Mesenchymal stem cell (in vitro differentiated cells and primary cell): ENCODE results near the gene LEMD1.

Experiments
- DNase-seq: peaks from one replicate; pipeline ENCODE4 v3.0.0-alpha.2; 2013
- H2AFZ ChIP-seq: one replicate; pipeline ENCODE4 v1.6.1; 2013; ENCODE audit warnings: low read depth, mild to moderate bottlenecking, control low read depth, inconsistent platforms, low read length, moderate library complexity
- H2AK5ac ChIP-seq: 2 replicates; pipeline ENCODE4 v1.6.1; 2013; ENCODE audit warnings: low read length, moderate library complexity, mild to moderate bottlenecking, inconsistent platforms; ENCODE audit not compliant: severe bottlenecking
- H2BK120ac ChIP-seq: one replicate; pipeline ENCODE4 v1.6.1; 2013; ENCODE audit warnings: low read depth, mild to moderate bottlenecking, inconsistent platforms, low read length, moderate library complexity
- H2BK12ac ChIP-seq, 2 experiments: one replicate each; pipeline ENCODE4 v1.6.1; 2013; ENCODE audit warnings: inconsistent platforms in 2 of 2, low read length in 2 of 2, mild to moderate bottlenecking in 2 of 2, moderate library complexity in 2 of 2, control low read depth in 1 of 2
- H2BK15ac ChIP-seq: one replicate; pipeline ENCODE4 v1.6.1; 2013; ENCODE audit warnings: mild to moderate bottlenecking, low read depth, inconsistent platforms; ENCODE audit not compliant: poor library complexity, severe bottlenecking
- H2BK5ac ChIP-seq: 2 replicates; pipeline ENCODE4 v1.6.1; 2013; ENCODE audit warnings: low read depth, mild to moderate bottlenecking, low read length, control low read depth, inconsistent platforms; ENCODE audit not compliant: poor library complexity, severe bottlenecking
- H3K14ac ChIP-seq, 2 experiments: one replicate each; pipeline ENCODE4 v1.6.1; 2013; ENCODE audit warnings: inconsistent platforms in 2 of 2, low read length in 2 of 2, control low read depth in 1 of 2, mild to moderate bottlenecking in 1 of 2, moderate library complexity in 1 of 2
- H3K18ac ChIP-seq, 2 experiments: one replicate each; pipeline ENCODE4 v1.6.1; 2013; ENCODE audit warnings: inconsistent platforms in 2 of 2, low read length in 2 of 2, control low read depth in 1 of 2, low read depth in 1 of 2, mild to moderate bottlenecking in 1 of 2
- H3K23ac ChIP-seq, 2 experiments: one replicate each; pipeline ENCODE4 v1.6.1; 2013; ENCODE audit warnings: inconsistent platforms in 2 of 2, low read length in 2 of 2, mild to moderate bottlenecking in 2 of 2, moderate library complexity in 2 of 2, control low read depth in 1 of 2
- H3K27ac ChIP-seq: 2 replicates; pipeline ENCODE4 v1.5.1; 2013; ENCODE audit warnings: mild to moderate bottlenecking, moderate library complexity, low read length, control low read depth, inconsistent platforms; ENCODE audit not compliant: poor library complexity, severe bottlenecking
- H3K27me3 ChIP-seq, 2 experiments: 2 replicates each; pipeline versions ENCODE4 v1.6.1 to v1.7.0; 2013; ENCODE audit warnings: low read length in 2 of 2, mild to moderate bottlenecking in 2 of 2, moderate library complexity in 2 of 2, control low read depth in 1 of 2, inconsistent platforms in 1 of 2; ENCODE audit not compliant: control insufficient read depth in 1 of 2, insufficient read depth in 1 of 2
- H3K36me3 ChIP-seq, 2 experiments: 2 replicates each; pipeline versions ENCODE4 v1.6.1 to v1.7.0; 2013; ENCODE audit warnings: low read length in 2 of 2, control low read depth in 1 of 2, inconsistent platforms in 1 of 2, low read depth in 1 of 2, mild to moderate bottlenecking in 1 of 2; ENCODE audit not compliant: insufficient read depth in 2 of 2, control insufficient read depth in 1 of 2
- H3K4ac ChIP-seq, 2 experiments: one replicate each; pipeline ENCODE4 v1.6.1; 2013; ENCODE audit warnings: inconsistent platforms in 2 of 2, low read length in 2 of 2, mild to moderate bottlenecking in 2 of 2, moderate library complexity in 2 of 2, control low read depth in 1 of 2, low read depth in 1 of 2
- H3K4me1 ChIP-seq: 2 replicates; pipeline ENCODE4 v1.6.1; 2013; ENCODE audit warnings: low read depth, low read length, control low read depth; ENCODE audit not compliant: control insufficient read depth, insufficient read depth
- H3K4me2 ChIP-seq: 2 replicates; pipeline ENCODE4 v1.6.1; 2013; ENCODE audit warnings: low read length, mild to moderate bottlenecking, inconsistent platforms; ENCODE audit not compliant: poor library complexity, severe bottlenecking
- H3K4me3 ChIP-seq, 2 experiments: 2 replicates each; pipeline versions ENCODE4 v1.5.1 to v1.7.0; 2013; ENCODE audit warnings: low read length in 2 of 2, mild to moderate bottlenecking in 2 of 2, control low read depth in 1 of 2, low read depth in 1 of 2; ENCODE audit not compliant: insufficient read depth in 1 of 2
- H3K79me1 ChIP-seq: replicated peaks from 2 replicates; pipeline ENCODE4 v1.6.1; 2013; ENCODE audit warnings: mild to moderate bottlenecking, control low read depth, low read length, inconsistent platforms; ENCODE audit not compliant: poor library complexity, severe bottlenecking
- H3K9ac ChIP-seq: 2 replicates; pipeline ENCODE4 v1.7.0; 2013; ENCODE audit warnings: mild to moderate bottlenecking, low read length, moderate library complexity
- H3K9me3 ChIP-seq: 2 replicates; pipeline ENCODE4 v1.7.0; 2013; ENCODE audit warnings: mild to moderate bottlenecking, low read length; ENCODE audit not compliant: control insufficient read depth
- H4K8ac ChIP-seq: one replicate; pipeline ENCODE4 v1.6.1; 2013; ENCODE audit warnings: inconsistent platforms, mild to moderate bottlenecking, low read length, moderate library complexity
- H4K91ac ChIP-seq: one replicate; pipeline ENCODE4 v1.6.1; 2013; ENCODE audit warnings: mild to moderate bottlenecking, low read length, inconsistent platforms
- WGBS: methylation state at CpG from one replicate; pipeline ENCODE4 v1.1.7; 2013; ENCODE audit warnings: mixed read lengths; 5-methylcytosine and 5-hydroxymethylcytosine counted together

Gene LEMD1

DNA sequence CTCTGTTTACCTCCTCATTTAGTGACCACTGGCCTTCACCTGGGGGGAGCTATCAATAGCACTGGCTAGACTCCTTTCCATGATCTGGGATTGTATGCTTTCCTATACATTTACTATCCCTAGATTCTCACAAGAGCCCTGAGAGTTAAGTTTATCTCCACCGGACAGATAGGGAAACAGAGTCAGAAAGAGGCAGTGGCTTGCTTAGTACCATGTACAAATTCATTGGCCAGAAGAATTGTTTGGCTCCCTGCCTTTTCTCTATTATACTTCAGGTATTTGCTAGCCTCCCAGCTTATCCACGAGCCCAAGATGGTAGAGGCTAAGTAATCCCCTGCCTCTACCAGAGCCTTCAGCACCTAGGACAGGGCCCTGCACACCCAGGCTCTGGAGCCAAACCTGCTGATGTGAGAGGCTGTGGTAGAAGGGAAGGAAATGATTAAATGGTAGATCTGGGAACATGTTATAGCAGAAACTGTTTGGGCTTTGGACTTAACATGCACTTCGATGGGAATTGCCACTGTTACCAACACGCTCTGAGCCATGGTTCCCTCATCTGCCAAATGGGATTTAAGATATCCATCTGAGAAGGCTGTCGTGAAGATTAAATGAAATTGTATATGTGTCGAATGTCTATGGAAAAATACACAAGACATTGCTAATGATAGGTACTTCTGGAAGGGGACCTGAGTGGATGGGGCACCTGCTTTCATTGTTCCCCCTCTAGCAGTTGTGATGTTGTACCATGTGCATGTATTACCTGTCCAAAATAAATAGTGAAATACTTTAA lies 37.1 kb upstream of the LEMD1 start:
- no peaks in the 10 kb centered on the region for H3K36me3 ChIP-seq
- peaks cover 13% of the 10 kb centered on the region for H3K4me1 ChIP-seq
- H3K4ac ChIP-seq: no peak overlapping the region
- no peak overlapping the region for H2BK5ac ChIP-seq
- H2AK5ac ChIP-seq: no peak overlapping the region
- no peak overlapping the region for H2BK15ac ChIP-seq
- WGBS: 57% methylated on average over 6 of the region's 6 CpGs
- H2AFZ ChIP-seq: no peak overlapping the region
- DNase-seq: peak; percentile 62
- H3K14ac ChIP-seq: no peak overlapping the region
- no peak overlapping the region for H2BK12ac ChIP-seq
- no peak overlapping the region for H3K27ac ChIP-seq
- H3K27me3 ChIP-seq: peaks cover 82 to 87% of the 10 kb centered on the region in 2 experiments
- H3K23ac ChIP-seq: no peak overlapping the region
- no peak overlapping the region for H3K4me3 ChIP-seq
- H3K18ac ChIP-seq: no peak overlapping the region
- no peak overlapping the region for H3K9ac ChIP-seq
- no peak overlapping the region for H3K4me2 ChIP-seq
- no peak overlapping the region for H4K91ac ChIP-seq
- H4K8ac ChIP-seq: no peak overlapping the region
- no peaks in the 10 kb centered on the region for H3K79me1 ChIP-seq
- no peaks in the 10 kb centered on the region for H3K9me3 ChIP-seq
- no peak overlapping the region for H2BK120ac ChIP-seq

DNA sequence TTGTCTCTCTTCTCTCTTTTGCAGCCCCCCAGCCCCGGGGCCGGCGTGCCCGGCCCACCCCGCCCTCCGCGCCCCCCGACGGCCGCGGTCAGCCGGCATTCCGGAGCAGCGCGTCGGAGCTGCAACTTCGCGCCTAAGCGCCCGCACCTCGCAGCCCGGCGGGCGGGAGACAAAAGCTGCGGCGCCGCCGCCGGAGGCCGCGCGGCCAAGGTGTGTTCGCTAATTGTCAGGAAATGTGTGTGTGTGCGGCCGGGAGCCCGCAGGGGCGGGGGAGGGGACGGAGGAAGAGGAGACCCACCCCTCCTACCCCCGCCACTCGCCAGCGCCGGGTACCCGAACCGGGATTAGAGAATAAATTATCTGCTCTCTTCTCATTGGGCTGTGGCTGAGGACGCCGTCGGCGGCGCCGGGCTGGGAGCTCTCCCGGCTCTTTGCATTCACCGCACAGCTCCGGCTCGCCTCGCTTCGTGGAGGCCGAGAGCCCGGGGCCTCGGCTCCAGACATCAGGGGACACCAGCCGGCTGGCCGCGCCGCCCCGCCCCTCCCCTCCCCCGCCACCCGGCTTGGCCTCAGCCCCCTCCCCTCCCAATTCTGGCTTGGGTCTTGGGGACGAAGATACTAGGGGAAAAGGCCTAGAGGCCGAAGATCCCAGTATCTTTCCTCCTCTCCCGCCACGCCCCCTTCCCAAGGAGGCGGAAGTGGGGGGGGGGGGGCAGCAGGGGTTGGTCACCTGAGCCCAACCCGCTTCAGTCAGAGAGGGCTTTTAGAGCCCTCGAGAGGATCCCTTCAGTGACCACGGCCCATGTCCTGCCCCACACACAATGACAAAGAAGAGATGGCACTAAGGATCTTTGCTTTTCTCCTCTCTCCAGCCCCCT lies 35.3 kb upstream of the LEMD1 start:
- Histone ChIP-seq H3K4me2 (peak overlapping the region; percentile 44), H3K9me3 (no peaks in the 10 kb centered on the region), H3K4me1 (peaks cover 13% of the 10 kb centered on the region), H2AFZ (no peak overlapping the region), H4K8ac (no peak overlapping the region), H3K79me1 (no peaks in the 10 kb centered on the region), H3K4ac (no peak overlapping the region), H2AK5ac (no peak overlapping the region), H2BK120ac (no peak overlapping the region), H3K36me3 (no peaks in the 10 kb centered on the region), H2BK5ac (no peak overlapping the region), H3K4me3 (no peak overlapping the region), H3K18ac (no peak overlapping the region), H2BK15ac (no peak overlapping the region), H3K23ac (no peak overlapping the region), H2BK12ac (no peak overlapping the region), H3K27ac (no peak overlapping the region), H3K9ac (no peak overlapping the region), H4K91ac (no peak overlapping the region), H3K14ac (no peak overlapping the region), H3K27me3 (peaks cover 88 to 91% of the 10 kb centered on the region in 2 experiments)
- 2% methylated on average over 19 of the region's 74 CpGs for WGBS
- DNase-seq: no peak

DNA sequence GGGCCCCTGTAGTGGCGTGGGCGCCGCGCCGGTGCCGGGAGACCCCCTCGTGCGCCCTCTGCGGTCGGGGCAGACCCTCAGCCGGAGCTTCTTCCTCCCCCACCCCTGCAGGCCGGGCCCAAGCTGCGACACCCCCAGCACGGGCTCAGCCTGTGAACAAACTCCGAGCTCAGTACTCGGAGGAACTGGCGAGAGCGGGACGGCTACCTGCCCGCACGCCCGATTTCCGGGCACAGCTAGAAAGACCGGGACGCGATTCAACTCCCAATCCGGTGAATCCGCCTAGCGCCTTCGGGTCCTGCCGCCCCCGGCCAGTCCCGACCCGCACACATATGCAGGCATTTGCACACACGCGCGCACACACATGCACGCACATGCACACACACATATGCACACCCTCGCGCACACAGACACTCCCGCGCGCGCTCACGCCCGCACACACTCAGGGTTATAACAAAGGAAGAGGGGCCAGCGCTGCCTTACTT lies 34.6 kb upstream of the LEMD1 start:
- no peak overlapping the region for H3K18ac ChIP-seq
- 1% methylated on average over 47 of the region's 47 CpGs for WGBS
- no peak overlapping the region for H2BK120ac ChIP-seq
- no peak overlapping the region for H3K27ac ChIP-seq
- H3K9me3 ChIP-seq: no peaks in the 10 kb centered on the region
- H3K27me3 ChIP-seq: peaks cover 90 to 93% of the 10 kb centered on the region in 2 experiments
- no peak overlapping the region for H3K9ac ChIP-seq
- H3K14ac ChIP-seq: no peak overlapping the region
- H2AFZ ChIP-seq: no peak overlapping the region
- no peak overlapping the region for H3K4ac ChIP-seq
- H2BK12ac ChIP-seq: no peak overlapping the region
- peak overlapping the region in 1 of 2 experiments; percentile 85 for H3K23ac ChIP-seq
- H3K79me1 ChIP-seq: no peaks in the 10 kb centered on the region
- no peak for DNase-seq
- H3K4me1 ChIP-seq: peaks cover 13% of the 10 kb centered on the region
- no peak overlapping the region for H4K8ac ChIP-seq
- H2AK5ac ChIP-seq: no peak overlapping the region
- H3K4me2 ChIP-seq: peak overlapping the region; percentile 44
- no peak overlapping the region for H3K4me3 ChIP-seq
- no peak overlapping the region for H2BK15ac ChIP-seq
- no peak overlapping the region for H2BK5ac ChIP-seq
- no peak overlapping the region for H4K91ac ChIP-seq
- no peaks in the 10 kb centered on the region for H3K36me3 ChIP-seq
